Measurements from ENCODE around the gene CPT1C. TPM values are rescaled to one million over a fixed set of nuclear protein-coding genes. Genes with fewer than 3 reads are reported as not detected.

CPT1C gene
- total and polyA plus RNA-seq, 2 donors = 0.61 to 3.5 TPM

GRCh38 chr19:49686503-49687088 is 4.3 kb upstream of the CPT1C start:
- peaks cover 4 to 12% of the 10 kb centered on the region in 2 donors for H3K4me1 ChIP-seq (ENCODE audit: control insufficient read depth in 2 of 2, insufficient read depth in 2 of 2, low read length in 2 of 2)
- peaks cover 0 to 19% of the 10 kb centered on the region in 2 donors for H3K9me3 ChIP-seq (ENCODE audit: control insufficient read depth in 2 of 2, insufficient read depth in 1 of 2, low read length in 1 of 2)
- H3K27ac ChIP-seq (ENCODE audit: low read depth in 1 of 2, low read length in 1 of 2) = no peak overlapping the region
- no peak for DNase-seq (ENCODE audit: low read depth in 6 of 9, low spot score in 9 of 9)
- peaks cover 50 to 54% of the 10 kb centered on the region in 2 donors for H3K36me3 ChIP-seq (ENCODE audit: control insufficient read depth in 2 of 2, insufficient read depth in 2 of 2, low read length in 1 of 2)
- WGBS = 96% methylated on average over 27 of the region's 27 CpGs
- H3K27me3 ChIP-seq (ENCODE audit: control insufficient read depth in 2 of 2, insufficient read depth in 1 of 2, low read length in 1 of 2) = peaks cover 19 to 31% of the 10 kb centered on the region in 2 donors
- H3K4me3 ChIP-seq (ENCODE audit: low read length in 2 of 2) = no peak overlapping the region

- Histone ChIP-seq H3K4me3 (ENCODE audit: low read length in 2 of 2) (no peak overlapping the region), H3K36me3 (ENCODE audit: control insufficient read depth in 2 of 2, insufficient read depth in 2 of 2, low read length in 1 of 2) (peaks cover 45 to 48% of the 10 kb centered on the region in 2 donors), H3K27me3 (ENCODE audit: control insufficient read depth in 2 of 2, insufficient read depth in 1 of 2, low read length in 1 of 2) (peaks cover 21 to 37% of the 10 kb centered on the region in 2 donors), H3K9me3 (ENCODE audit: control insufficient read depth in 2 of 2, insufficient read depth in 1 of 2, low read length in 1 of 2) (peaks cover 0 to 20% of the 10 kb centered on the region in 2 donors), H3K4me1 (ENCODE audit: control insufficient read depth in 2 of 2, insufficient read depth in 2 of 2, low read length in 2 of 2) (peaks cover 4 to 15% of the 10 kb centered on the region in 2 donors), H3K27ac (ENCODE audit: low read depth in 1 of 2, low read length in 1 of 2) (no peak overlapping the region)
- DNase-seq (ENCODE audit: low read depth in 6 of 9, low spot score in 9 of 9) = no peak
- 84% methylated on average over 12 of the region's 12 CpGs for WGBS
These were observed 3.8 kb upstream of the CPT1C start for GRCh38 chr19:49687150-49687549.

GRCh38 chr19:49687566-49688316 is 3.2 kb upstream of the CPT1C start:
- no peak overlapping the region for H3K27ac ChIP-seq (ENCODE audit: low read depth in 1 of 2, low read length in 1 of 2)
- H3K4me1 ChIP-seq (ENCODE audit: control insufficient read depth in 2 of 2, insufficient read depth in 2 of 2, low read length in 2 of 2) = peaks cover 4 to 15% of the 10 kb centered on the region in 2 donors
- H3K9me3 ChIP-seq (ENCODE audit: control insufficient read depth in 2 of 2, insufficient read depth in 1 of 2, low read length in 1 of 2) = peaks cover 0 to 20% of the 10 kb centered on the region in 2 donors
- H3K4me3 ChIP-seq (ENCODE audit: low read length in 2 of 2) = no peak overlapping the region
- peaks cover 39 to 45% of the 10 kb centered on the region in 2 donors for H3K36me3 ChIP-seq (ENCODE audit: control insufficient read depth in 2 of 2, insufficient read depth in 2 of 2, low read length in 1 of 2)
- WGBS = 88% methylated on average over 26 of the region's 26 CpGs
- peaks cover 23 to 42% of the 10 kb centered on the region in 2 donors for H3K27me3 ChIP-seq (ENCODE audit: control insufficient read depth in 2 of 2, insufficient read depth in 1 of 2, low read length in 1 of 2)
- DNase-seq (ENCODE audit: low read depth in 6 of 9, low spot score in 9 of 9) = no peak

- no peak for DNase-seq (ENCODE audit: low read depth in 6 of 9, low spot score in 9 of 9)
- 92% methylated on average over 12 of the region's 12 CpGs for WGBS
- H3K4me3 ChIP-seq (ENCODE audit: low read length in 2 of 2) = no peak overlapping the region
- H3K27me3 ChIP-seq (ENCODE audit: control insufficient read depth in 2 of 2, insufficient read depth in 1 of 2, low read length in 1 of 2) = peaks cover 23 to 49% of the 10 kb centered on the region in 2 donors
- peaks cover 0 to 20% of the 10 kb centered on the region in 2 donors for H3K9me3 ChIP-seq (ENCODE audit: control insufficient read depth in 2 of 2, insufficient read depth in 1 of 2, low read length in 1 of 2)
- peaks cover 33 to 43% of the 10 kb centered on the region in 2 donors for H3K36me3 ChIP-seq (ENCODE audit: control insufficient read depth in 2 of 2, insufficient read depth in 2 of 2, low read length in 1 of 2)
- H3K27ac ChIP-seq (ENCODE audit: low read depth in 1 of 2, low read length in 1 of 2) = no peak overlapping the region
- peaks cover 4 to 15% of the 10 kb centered on the region in 2 donors for H3K4me1 ChIP-seq (ENCODE audit: control insufficient read depth in 2 of 2, insufficient read depth in 2 of 2, low read length in 2 of 2)
These were observed 2.3 kb upstream of the CPT1C start for GRCh38 chr19:49688531-49689132.

- Histone ChIP-seq H3K4me1 (ENCODE audit: control insufficient read depth in 2 of 2, insufficient read depth in 2 of 2, low read length in 2 of 2) (peaks cover 4 to 15% of the 10 kb centered on the region in 2 donors), H3K27me3 (ENCODE audit: control insufficient read depth in 2 of 2, insufficient read depth in 1 of 2, low read length in 1 of 2) (peaks cover 23 to 49% of the 10 kb centered on the region in 2 donors), H3K4me3 (ENCODE audit: low read length in 2 of 2) (peak within 1 kb of the TSS in 1 of 2 donors; percentile 10), H3K9me3 (ENCODE audit: control insufficient read depth in 2 of 2, insufficient read depth in 1 of 2, low read length in 1 of 2) (peaks cover 0 to 20% of the 10 kb centered on the region in 2 donors), H3K36me3 (ENCODE audit: control insufficient read depth in 2 of 2, insufficient read depth in 2 of 2, low read length in 1 of 2) (peaks cover 25 to 36% of the 10 kb centered on the region in 2 donors), H3K27ac (ENCODE audit: low read depth in 1 of 2, low read length in 1 of 2) (no peak within 1 kb of the TSS)
- no peak for DNase-seq (ENCODE audit: low read depth in 6 of 9, low spot score in 9 of 9)
- WGBS = 57% methylated on average over 54 of the region's 54 CpGs
These were observed 1.5 kb upstream of the CPT1C start, which contains the start of gene ADM5 for GRCh38 chr19:49689133-49690078. Gene ADM5 (plus strand): TSS chr19:49689594. CDS start chr19:49689838, 244 bp downstream.

- Histone ChIP-seq H3K4me1 (ENCODE audit: control insufficient read depth in 2 of 2, insufficient read depth in 2 of 2, low read length in 2 of 2) (peaks cover 4 to 15% of the 10 kb centered on the region in 2 donors), H3K27me3 (ENCODE audit: control insufficient read depth in 2 of 2, insufficient read depth in 1 of 2, low read length in 1 of 2) (peaks cover 23 to 49% of the 10 kb centered on the region in 2 donors), H3K27ac (ENCODE audit: low read depth in 1 of 2, low read length in 1 of 2) (no peak overlapping the region), H3K36me3 (ENCODE audit: control insufficient read depth in 2 of 2, insufficient read depth in 2 of 2, low read length in 1 of 2) (peaks cover 18 to 28% of the 10 kb centered on the region in 2 donors), H3K4me3 (ENCODE audit: low read length in 2 of 2) (peak overlapping the region; percentile 10 to 34), H3K9me3 (ENCODE audit: control insufficient read depth in 2 of 2, insufficient read depth in 1 of 2, low read length in 1 of 2) (peaks cover 0 to 20% of the 10 kb centered on the region in 2 donors)
- WGBS = 37% methylated on average over 39 of the region's 39 CpGs
- DNase-seq (ENCODE audit: low read depth in 6 of 9, low spot score in 9 of 9) = no peak
These were observed 749 bp upstream of the CPT1C start for GRCh38 chr19:49690079-49690655.

GRCh38 chr19:49691243-49692146 is 579 bp downstream of the CPT1C start:
- peaks cover 23 to 49% of the 10 kb centered on the region in 2 donors for H3K27me3 ChIP-seq (ENCODE audit: control insufficient read depth in 2 of 2, insufficient read depth in 1 of 2, low read length in 1 of 2)

More at GRCh38 chr19:49691243-49692146, 579 bp downstream of the CPT1C start:
- DNase-seq (ENCODE audit: low read depth in 6 of 9, low spot score in 9 of 9) = peak in 1 of 9 donors; percentile 44
- Histone ChIP-seq H3K9me3 (ENCODE audit: control insufficient read depth in 2 of 2, insufficient read depth in 1 of 2, low read length in 1 of 2) (peaks cover 0 to 20% of the 10 kb centered on the region in 2 donors), H3K4me1 (ENCODE audit: control insufficient read depth in 2 of 2, insufficient read depth in 2 of 2, low read length in 2 of 2) (peaks cover 4 to 15% of the 10 kb centered on the region in 2 donors), H3K4me3 (ENCODE audit: low read length in 2 of 2) (peak overlapping the region; percentile 16 to 34), H3K36me3 (ENCODE audit: control insufficient read depth in 2 of 2, insufficient read depth in 2 of 2, low read length in 1 of 2) (peaks cover 7 to 16% of the 10 kb centered on the region in 2 donors), H3K27ac (ENCODE audit: low read depth in 1 of 2, low read length in 1 of 2) (no peak overlapping the region)
- WGBS = 19% methylated on average over 39 of the region's 39 CpGs
